GM19452 (cell line): ENCODE measurements around the gene SNX3.
"Not testable (repeated sequence)": the region's sequence is repeated elsewhere in the genome, so short reads cannot be mapped to it uniquely, and the experiment has no call there.

Experiments used
- ATAC-seq: cut with Tn5 transposase; IDR thresholded peaks from one replicate; pipeline ENCODE4 v1.9.1; 2021; ENCODE audit not compliant: unreplicated experiment

SNX3 gene

GRCh38 chr6:108263371-108263770, 2.5 kb upstream of the SNX3 start:
- no peak for ATAC-seq

DNA sequence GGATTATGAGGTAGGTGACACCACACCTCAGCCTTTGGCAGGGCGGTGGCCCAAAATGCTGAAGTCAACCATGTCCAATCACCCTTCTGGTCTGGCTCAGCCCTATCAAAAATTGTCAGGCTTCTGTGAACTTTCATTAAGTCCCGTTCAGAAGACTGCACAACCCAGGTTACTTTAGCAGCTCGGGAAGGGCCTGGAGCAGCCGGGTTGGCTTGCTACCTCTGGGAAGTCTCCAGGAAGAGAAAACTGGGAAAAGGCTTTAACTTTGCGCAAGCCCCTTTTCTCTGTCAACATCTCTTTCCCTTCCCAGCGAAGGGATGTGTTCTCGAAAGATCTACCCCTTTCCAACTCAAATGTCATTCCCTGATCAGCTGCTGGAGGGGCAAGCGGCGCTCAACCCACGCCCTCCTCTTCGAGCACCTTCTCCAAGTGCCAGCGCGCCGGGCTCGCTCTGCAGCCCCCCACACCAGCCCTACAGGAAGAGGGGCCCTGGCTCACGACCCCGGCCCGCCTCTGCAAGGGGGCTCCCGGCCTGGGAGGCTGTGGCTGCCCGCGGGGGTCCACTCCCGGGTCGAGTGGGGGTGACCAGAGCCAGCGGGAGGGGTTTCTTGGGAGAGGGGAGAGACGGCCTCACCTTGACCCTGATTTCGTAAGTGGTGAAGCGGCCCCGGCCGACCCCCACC, 573 bp downstream of the SNX3 start:
- peak; percentile 4 for ATAC-seq

GRCh38 chr6:108254433-108255410, 6.1 kb downstream of the SNX3 start:
- ATAC-seq: no peak

- ATAC-seq: no peak
Observed at GRCh38 chr6:108253241-108253640, 7.6 kb downstream of the SNX3 start.

- ATAC-seq: no peak
Observed at GRCh38 chr6:108252055-108252454, 8.8 kb downstream of the SNX3 start.

GRCh38 chr6:108251252-108251651, 9.6 kb downstream of the SNX3 start:
- no peak for ATAC-seq

DNA sequence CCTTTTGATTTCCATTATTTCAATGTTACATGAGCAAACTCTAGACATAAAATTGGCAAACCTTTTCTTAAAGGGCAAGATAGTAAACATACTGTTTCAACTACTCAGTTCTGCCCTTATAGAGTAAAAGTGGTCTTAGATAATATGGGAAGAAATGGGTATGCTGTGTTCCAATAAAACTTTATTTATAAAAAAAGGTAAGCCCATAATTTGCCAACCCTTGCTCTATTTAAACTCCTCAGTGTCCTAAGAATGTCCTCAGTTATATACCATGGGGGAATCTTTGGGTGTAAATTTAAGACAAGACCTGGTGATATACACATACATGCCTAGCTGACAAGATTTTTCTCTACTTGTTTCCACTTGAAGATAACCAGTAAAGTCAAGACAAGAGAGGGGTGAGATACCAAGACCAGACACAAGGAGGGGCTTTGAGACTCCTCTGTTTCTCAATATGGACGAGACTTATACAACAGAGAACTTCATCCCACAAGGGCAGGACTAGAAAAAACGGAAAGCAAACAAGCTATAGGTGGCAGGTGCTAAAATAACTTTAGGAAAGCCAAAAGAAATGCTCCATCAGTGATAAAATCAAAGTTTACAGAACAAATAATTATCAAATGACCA, 10.5 kb downstream of the SNX3 start:
- no peak for ATAC-seq

GRCh38 chr6:108247965-108248536, 12.8 kb downstream of the SNX3 start:
- no peak for ATAC-seq

DNA sequence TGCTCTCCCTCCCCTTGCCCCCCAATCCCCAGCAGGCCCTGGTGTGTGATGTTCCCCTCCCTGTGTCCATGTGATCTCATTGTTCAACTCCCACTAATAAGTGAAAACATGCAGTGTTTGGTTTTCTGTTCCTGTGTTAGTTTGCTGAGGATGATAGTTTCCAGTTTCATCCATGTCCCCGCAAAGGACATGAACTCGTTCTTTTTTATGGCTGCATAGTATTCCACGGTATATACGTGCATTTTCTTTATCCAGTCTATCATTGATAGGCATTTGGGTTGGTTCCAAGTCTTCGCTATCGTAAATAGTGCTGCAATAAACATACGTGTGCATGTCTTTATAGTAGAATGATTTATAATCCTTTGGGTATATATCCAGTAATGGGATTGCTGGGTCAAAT, 15.7 kb downstream of the SNX3 start:
- not testable (repeated sequence) for ATAC-seq

DNA sequence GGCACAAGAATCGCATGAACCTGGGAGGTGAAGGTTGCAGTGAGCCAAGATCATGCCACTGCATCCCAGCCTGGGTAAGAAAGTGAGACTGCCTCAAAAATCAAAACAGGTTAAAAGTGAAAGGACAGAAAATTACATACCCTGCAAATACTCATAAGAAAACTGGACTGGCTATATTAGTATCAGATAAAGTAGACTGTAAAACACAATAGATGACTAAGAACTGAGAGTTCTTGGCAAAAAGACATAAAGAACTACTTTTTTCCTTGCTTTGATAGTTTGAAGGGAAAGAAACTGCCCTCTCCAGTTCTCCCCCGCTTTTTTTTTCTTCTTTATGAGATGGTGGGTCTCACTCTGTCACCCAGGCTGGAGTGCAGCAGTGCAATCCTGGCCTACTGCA, 17.0 kb downstream of the SNX3 start:
- no peak for ATAC-seq

- ATAC-seq: no peak
Observed at GRCh38 chr6:108242721-108243120, 18.1 kb downstream of the SNX3 start.

DNA sequence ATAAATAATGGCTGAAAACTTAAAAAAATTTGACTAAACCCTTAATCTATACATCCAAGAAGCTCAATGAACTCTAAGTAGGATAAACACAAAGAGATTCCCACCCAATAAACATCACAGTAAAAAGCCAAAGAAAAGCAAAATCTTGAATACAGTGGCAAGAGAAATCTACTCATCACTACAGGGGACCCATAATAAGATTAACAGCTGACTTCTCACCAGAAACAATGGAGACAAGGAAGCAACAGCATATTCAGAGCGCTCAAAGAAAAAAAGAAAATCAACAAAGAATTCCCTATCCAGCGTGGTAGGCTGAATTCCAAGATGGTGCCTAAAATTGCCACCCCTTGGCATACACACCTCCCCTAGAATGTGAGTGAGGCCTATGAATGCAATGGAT, 18.6 kb downstream of the SNX3 start:
- no peak for ATAC-seq

DNA sequence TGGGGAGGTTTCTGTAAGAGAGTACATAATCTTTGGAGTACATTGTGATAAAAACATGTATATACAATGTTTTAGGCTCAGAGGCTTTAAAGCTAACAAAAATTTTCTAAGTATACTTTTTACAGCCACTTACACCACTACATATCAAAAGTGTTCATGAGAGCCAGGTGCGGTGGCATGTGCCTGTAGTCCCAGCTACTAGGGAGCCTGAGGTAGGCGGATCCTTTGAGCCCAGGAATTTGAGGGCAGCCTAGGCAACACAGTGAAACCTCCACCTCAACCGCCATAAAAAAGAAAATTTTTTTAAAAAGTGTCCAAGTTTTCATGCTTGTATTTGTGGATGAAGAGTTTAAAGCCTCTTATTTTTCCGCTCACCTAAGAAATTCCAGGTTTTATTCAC, 22.5 kb downstream of the SNX3 start:
- no peak for ATAC-seq

GRCh38 chr6:108236791-108237190, 24.0 kb downstream of the SNX3 start:
- no peak for ATAC-seq

DNA sequence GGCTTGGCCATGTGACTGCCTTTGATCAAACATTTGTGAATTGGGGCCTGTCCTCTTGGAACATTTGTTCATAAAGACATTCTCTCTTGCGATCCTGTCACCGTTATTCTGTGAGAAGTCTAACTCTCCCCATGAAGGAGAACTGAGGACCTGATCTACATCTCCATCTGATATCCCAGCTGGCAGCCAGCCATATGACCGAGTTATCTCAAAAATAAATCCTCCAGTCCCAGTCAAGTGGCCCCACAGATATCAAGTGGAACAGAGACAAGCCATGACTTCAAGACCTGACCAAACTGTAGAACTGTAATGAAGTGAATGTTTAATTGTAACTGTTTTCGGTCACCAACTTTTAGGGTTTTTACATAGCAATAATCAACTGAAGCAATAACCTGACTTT, 25.7 kb downstream of the SNX3 start:
- no peak for ATAC-seq

DNA sequence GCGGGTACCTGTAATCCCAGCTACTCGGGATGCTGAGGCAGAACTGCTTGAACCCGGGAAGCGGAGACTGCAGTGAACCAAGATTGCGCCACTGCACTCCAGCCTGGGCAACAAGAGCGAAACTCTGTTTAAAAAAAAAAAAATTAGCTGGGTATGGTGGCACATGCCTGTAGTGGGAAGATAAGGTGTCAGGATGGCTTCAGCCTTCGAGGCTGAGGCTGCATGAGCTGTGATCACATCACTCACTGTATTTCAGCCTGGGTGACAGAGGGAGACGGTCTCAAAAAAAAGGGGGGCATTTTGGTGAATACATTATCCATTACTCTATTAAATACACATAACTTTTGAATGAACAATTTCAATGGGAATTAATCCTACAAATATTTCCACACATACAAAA, 32.4 kb downstream of the SNX3 start:
- no peak for ATAC-seq

DNA sequence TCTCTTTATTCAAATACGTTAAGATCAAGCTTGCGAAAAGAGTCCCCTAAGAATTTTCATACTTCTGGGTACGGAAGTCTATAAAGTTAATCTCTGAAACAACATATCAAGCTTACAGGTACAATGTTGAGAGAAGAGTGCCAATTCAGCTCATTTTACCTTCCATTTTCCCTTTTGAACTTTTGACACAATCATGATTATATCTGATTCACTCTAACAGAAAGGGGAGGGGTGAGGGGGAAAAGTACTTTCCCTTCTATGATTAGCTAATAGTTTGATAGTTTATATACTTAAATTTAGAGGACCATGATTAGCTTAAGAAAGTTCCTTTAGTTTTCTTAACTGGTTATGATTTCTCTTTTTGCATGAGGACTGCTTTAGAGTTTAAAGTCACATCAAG, 33.5 kb downstream of the SNX3 start:
- ATAC-seq: no peak

GRCh38 chr6:108222504-108222903, 38.3 kb downstream of the SNX3 start:
- no peak for ATAC-seq

- no peak for ATAC-seq
Observed at GRCh38 chr6:108222064-108222463, 38.8 kb downstream of the SNX3 start.

DNA sequence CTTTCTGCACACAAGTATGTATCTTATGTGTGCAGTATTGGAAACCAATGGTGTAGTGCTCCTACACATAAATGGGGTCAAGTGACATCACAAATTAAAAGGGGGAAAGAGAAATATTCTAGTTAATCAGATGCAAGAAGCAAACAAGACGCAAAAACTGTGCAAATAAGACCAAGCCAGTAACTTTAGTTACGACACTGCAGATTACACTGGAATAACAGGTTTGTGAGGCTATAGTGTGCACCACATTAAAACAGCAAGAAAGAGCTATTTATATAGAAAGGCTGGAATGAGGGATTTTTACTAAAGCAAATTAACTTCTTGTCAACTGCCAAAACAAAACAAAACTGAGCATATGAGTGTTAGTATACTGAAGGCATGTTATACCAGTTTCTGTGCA, 49.2 kb downstream of the SNX3 start:
- ATAC-seq: no peak

DNA sequence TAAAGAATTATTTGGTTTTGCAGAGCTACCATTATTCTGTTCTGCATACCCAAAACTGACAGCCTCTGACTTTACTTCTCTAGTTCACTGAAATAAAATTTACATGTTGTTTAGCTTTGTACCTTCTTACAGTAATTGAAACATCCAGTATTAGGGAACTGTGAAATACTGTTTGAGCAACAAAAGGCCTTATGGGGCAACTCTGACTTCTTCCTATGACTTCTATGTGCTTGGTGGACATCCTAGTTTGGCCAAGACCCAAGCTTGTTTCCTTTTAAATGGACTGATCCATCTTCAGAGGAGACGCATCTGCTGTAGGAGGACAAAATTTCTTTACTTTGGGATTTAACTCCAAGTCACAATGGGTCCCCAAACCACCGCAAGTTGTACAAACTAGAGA, 50.3 kb downstream of the SNX3 start:
- ATAC-seq: no peak
